H1 (cell line): Measurements from ENCODE around the gene GAPDHS.

Source experiments
- ATF2 ChIP-seq: IDR thresholded peaks from 2 replicates; pipeline ENCODE4 v1.6.1; 2012; ENCODE audit warnings: low read length, inconsistent platforms
- CBX8 ChIP-seq: fragments of 300-800, 300-1000 bp; sonication (generic); IDR thresholded peaks from 2 replicates; pipeline ENCODE4 v1.7.1; 2016; ENCODE audit warnings: low read depth, low read length, borderline replicate concordance
- CTCF ChIP-seq, 3 experiments: IDR thresholded peaks; 1 replicate in 2 of 3; 2 replicates in 1 of 3; pipeline versions ENCODE4 v1.5.1 to v1.6.1; 2011; ENCODE audit warnings: low read length in 3 of 3, mild to moderate bottlenecking in 3 of 3, inconsistent platforms in 2 of 3, low read depth in 1 of 3, moderate library complexity in 1 of 3; ENCODE audit not compliant: insufficient read depth in 1 of 3; ENCODE audit errors: control extremely low read depth in 1 of 3
- EZH2 ChIP-seq: fragments of 200-600 bp; sonication (generic); IDR thresholded peaks from 2 replicates; pipeline ENCODE4 v1.7.1; 2012; ENCODE audit warnings: low read depth, mild to moderate bottlenecking, moderate library complexity, low read length, inconsistent platforms; ENCODE audit not compliant: severe bottlenecking
- JUND ChIP-seq: IDR thresholded peaks from 2 replicates; pipeline ENCODE4 v1.6.1; 2011; ENCODE audit warnings: mild to moderate bottlenecking, improper control_type of control experiment, low read length
- MAX ChIP-seq: IDR thresholded peaks from 2 replicates; pipeline ENCODE4 v1.6.1; 2012; ENCODE audit warnings: inconsistent platforms
- POU5F1 ChIP-seq: IDR thresholded peaks from 2 replicates; pipeline ENCODE4 v1.6.1; 2011; ENCODE audit warnings: low read depth, mild to moderate bottlenecking, low read length, moderate library complexity
- TAF1 ChIP-seq: IDR thresholded peaks from 2 replicates; pipeline ENCODE4 v1.6.1; 2011; ENCODE audit warnings: mild to moderate bottlenecking, low read depth, low read length
- TAF7 ChIP-seq: optimal IDR thresholded peaks from 2 replicates; pipeline ENCODE3; 2011; ENCODE audit warnings: low read depth, mild to moderate bottlenecking, inconsistent platforms, low read length, moderate library complexity, borderline replicate concordance
- YY1 ChIP-seq: IDR thresholded peaks from 2 replicates; pipeline ENCODE4 v1.6.1; 2011; ENCODE audit warnings: low read depth, mild to moderate bottlenecking, low read length

- TF ChIP-seq TAF7: no peak
- no peak for TF ChIP-seq TAF1
- TF ChIP-seq ATF2: no peak
- TF ChIP-seq CTCF (IDR thresholded peaks at IDR 0.05; ENCODE audit: control extremely low read depth in 1 of 3, insufficient read depth in 1 of 3, low read depth in 1 of 3, low read length in 3 of 3): no peak
- no peak for TF ChIP-seq YY1
- no peak for TF ChIP-seq CBX8
- TF ChIP-seq MAX: no peak
- TF ChIP-seq JUND: no peak
- no peak for TF ChIP-seq EZH2
- no peak for TF ChIP-seq POU5F1
Observed at GRCh38 chr19:35587321-35587720, 54.1 kb downstream of the GAPDHS start.
